ENCODE data around the gene BATF3. TPM values are rescaled to one million over a fixed set of nuclear protein-coding genes. Genes with fewer than 3 reads are reported as not detected.

Gene BATF3
- total RNA-seq, 1 experiment from 2014 or later: 2.1 TPM

DNA sequence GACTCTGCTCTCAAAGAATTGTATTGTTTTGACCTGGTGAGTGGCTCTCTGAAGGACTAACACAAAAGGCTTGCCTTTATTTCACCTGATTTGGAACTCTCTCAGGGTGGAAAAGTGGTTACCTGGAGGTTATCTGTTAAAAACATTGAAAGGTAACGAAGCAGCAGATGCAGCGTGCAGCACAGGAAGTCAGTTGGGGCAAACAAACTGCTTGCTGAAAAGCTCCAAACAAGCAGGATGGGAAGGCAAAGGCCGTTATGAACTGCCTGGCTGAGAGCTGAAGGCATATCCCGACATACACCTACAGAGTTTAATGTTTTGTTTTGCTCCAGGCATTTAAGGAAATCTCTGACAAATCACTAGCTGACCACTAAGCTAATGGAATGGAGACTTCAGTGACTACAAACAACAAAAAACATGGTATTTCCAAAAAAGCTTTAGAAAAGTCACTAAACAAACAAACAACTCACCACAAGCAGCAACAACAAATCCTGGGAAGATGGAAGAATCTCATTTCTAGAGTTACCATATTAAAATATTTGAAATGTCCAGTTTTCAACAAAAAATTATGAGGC lies 44.3 kb upstream of the BATF3 start:
- Histone ChIP-seq H3K4ac (ENCODE audit: low read depth, low read length) (no peak overlapping the region), H4K8ac (replicated peaks; ENCODE audit: insufficient read length, low read depth, low read length) (no peak overlapping the region), H3K27ac (ENCODE audit: insufficient read length, low read depth, low read length) (no peak overlapping the region), H3K79me1 (ENCODE audit: insufficient read depth, low read depth, low read length, poor library complexity, severe bottlenecking) (peaks cover 3% of the 10 kb centered on the region), H3K9me3 (ENCODE audit: control insufficient read depth, low read depth, low read length) (no peaks in the 10 kb centered on the region), H3K18ac (ENCODE audit: insufficient read length, low read depth, low read length) (no peak overlapping the region), H3K23me2 (ENCODE audit: insufficient read length, low read depth, low read length, poor library complexity, severe bottlenecking) (no peaks in the 10 kb centered on the region), H2BK120ac (ENCODE audit: low read depth, low read length, poor library complexity, severe bottlenecking) (no peak overlapping the region), H3T11ph (ENCODE audit: low read length) (no peak overlapping the region), H2AK5ac (ENCODE audit: insufficient read length, low read length) (no peak overlapping the region), H3K27me3 (ENCODE audit: insufficient read depth, low read length) (no peaks in the 10 kb centered on the region), H4K5ac (ENCODE audit: insufficient read length, low read depth, low read length) (no peak overlapping the region), H3K56ac (ENCODE audit: insufficient read length, low read depth, low read length) (no peak overlapping the region), H2BK5ac (ENCODE audit: insufficient read length, low read length) (no peak overlapping the region), H3K4me1 (ENCODE audit: insufficient read depth, low read length) (no peaks in the 10 kb centered on the region), H2BK15ac (ENCODE audit: low read depth, low read length) (no peak overlapping the region), H3K79me2 (ENCODE audit: insufficient read depth, low read length) (peaks cover 2% of the 10 kb centered on the region; the same call in 1 of the 2 replicates), H2BK20ac (ENCODE audit: low read depth, low read length, poor library complexity, severe bottlenecking) (no peak overlapping the region), H3K9ac (ENCODE audit: extremely low read depth, insufficient read length, low read length) (no peak overlapping the region), H2BK12ac (ENCODE audit: insufficient read length, low read depth, low read length) (no peak overlapping the region), H2AFZ (ENCODE audit: low read length) (no peak overlapping the region), H3K14ac (ENCODE audit: insufficient read depth, low read length) (no peak overlapping the region), H4K20me1 (ENCODE audit: control insufficient read depth, insufficient read depth, insufficient read length) (no peaks in the 10 kb centered on the region), H3K4me2 (ENCODE audit: insufficient read depth, insufficient read length, low read length) (no peak overlapping the region), H4K91ac (ENCODE audit: insufficient read length, low read depth, low read length) (no peak overlapping the region), H3K23ac (ENCODE audit: insufficient read length, low read depth, low read length) (no peak overlapping the region)
- DNase-seq: no peak
- Mint-ChIP-seq H3K27me3 (ENCODE audit: low read depth) (no peaks in the 10 kb centered on the region), H3K9me3 (no peaks in the 10 kb centered on the region; a peak in 2 of 5 replicates), H3K4me3 (no peak overlapping the region), H3K36me3 (ENCODE audit: insufficient read depth in 1 of 3, low read depth in 3 of 3) (peaks cover 17 to 18% (median 18%) of the 10 kb centered on the region in 3 experiments; a peak in 6 of 7 replicates), H3K27ac (peak overlapping the region in 1 of 3 experiments; percentile 39; a peak in 1 of 7 replicates), H3K4me1 (peaks cover 3 to 10% of the 10 kb centered on the region in 2 experiments)
- no CpG with 5 or more reads among the region's 4 CpGs for WGBS (ENCODE audit: extremely low coverage, insufficient read length, low lambda C conversion rate)
- TF ChIP-seq, protein P1, sequence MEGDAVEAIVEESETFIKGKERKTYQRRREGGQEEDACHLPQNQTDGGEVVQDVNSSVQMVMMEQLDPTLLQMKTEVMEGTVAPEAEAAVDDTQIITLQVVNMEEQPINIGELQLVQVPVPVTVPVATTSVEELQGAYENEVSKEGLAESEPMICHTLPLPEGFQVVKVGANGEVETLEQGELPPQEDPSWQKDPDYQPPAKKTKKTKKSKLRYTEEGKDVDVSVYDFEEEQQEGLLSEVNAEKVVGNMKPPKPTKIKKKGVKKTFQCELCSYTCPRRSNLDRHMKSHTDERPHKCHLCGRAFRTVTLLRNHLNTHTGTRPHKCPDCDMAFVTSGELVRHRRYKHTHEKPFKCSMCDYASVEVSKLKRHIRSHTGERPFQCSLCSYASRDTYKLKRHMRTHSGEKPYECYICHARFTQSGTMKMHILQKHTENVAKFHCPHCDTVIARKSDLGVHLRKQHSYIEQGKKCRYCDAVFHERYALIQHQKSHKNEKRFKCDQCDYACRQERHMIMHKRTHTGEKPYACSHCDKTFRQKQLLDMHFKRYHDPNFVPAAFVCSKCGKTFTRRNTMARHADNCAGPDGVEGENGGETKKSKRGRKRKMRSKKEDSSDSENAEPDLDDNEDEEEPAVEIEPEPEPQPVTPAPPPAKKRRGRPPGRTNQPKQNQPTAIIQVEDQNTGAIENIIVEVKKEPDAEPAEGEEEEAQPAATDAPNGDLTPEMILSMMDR (conservative IDR thresholded peaks at IDR 0.05): no peak
